Measurements from ENCODE around the gene ALK.
"Not testable (repeated sequence)": the region's sequence is repeated elsewhere in the genome, so short reads cannot be mapped to it uniquely, and the experiment has no call there.

Gene ALK

DNA sequence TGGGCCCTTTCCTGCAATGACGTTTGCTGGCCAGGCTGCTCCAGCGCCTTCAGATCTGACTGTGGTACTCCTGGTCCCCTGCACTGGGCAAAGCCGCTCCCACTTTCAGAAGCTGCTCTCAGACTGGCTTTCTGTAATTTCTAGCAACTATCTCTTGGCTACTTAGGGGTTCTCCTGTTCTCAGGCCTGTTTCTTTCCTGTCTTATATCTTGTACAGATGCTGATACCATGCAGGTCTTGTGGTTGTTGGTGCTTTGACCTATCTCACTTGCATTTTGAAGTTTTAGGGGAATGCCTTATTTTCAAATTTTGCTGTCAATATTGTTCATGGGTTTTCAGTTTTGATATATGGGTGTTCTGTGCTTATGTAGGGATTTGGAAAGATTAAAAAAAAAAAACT lies 660.4 kb downstream of the ALK start:
- no peak for DNase-seq

DNA sequence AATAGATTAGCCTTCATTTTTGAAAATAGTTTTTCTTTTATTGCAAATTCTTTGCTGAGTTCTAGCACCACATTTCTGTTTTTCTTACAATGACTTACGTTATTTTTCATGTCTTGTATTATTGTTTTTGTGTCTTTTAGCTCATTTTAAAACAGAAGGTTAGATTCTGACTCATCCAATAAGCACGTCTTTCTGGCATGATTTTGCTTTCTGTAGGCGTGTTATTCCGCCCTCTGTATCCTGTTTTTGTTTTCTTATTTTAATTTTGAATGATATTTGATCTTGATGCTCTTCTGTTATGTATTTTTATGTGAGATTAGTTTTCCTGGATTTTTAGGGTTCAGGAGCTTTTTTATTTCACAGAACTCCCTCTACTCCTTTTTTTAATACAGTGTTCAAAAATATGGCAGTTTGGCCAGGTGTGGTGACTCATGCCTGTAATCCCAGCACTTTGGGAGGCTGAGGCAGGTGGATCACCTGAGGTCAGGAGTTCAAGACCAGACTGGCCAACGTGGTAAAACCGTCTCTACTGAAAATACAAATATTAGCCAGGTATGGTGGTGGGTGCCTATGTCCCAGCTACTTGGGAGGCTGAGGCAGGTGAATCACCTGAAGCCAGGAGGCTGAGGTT lies 661.1 kb downstream of the ALK start:
- no peak for DNase-seq

DNA sequence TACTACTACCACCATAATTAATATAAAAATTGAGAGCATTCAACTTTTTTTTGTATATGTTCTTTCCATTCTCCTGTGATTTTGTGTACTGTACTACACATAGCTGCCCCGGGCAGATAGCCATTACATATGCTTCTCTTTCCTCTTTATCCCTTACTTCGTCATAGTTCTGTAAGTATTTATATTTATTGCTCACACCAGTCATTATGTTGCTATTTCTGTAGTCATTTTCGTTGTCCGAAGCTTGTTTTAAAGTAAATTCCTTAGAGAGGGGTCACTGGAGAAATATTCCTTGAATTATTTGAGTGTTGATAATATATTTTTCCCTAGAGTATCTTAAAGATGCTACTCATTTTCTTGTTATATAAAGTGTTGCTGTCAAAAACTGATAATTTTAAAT lies 662.2 kb downstream of the ALK start:
- no peak for DNase-seq

DNA sequence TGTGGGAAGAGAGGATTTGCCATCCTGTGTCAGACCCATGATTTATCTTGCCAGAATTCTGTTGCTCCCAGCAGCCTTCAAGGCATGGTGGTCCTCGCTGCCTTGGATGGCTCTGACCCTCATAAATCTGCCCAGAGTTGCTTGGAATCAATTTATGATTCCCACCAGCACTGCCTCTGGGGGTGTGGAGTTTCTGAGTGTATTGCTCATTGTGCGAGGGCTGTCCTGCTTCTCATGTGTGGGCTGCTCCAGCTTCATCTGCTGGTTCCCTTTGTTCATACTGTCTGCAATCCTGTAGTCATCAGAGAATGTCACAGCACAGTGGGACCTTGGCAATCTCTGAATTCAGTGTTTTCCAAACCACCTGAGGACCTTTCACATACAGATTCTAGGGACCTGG lies 666.4 kb downstream of the ALK start:
- no peak for DNase-seq

DNA sequence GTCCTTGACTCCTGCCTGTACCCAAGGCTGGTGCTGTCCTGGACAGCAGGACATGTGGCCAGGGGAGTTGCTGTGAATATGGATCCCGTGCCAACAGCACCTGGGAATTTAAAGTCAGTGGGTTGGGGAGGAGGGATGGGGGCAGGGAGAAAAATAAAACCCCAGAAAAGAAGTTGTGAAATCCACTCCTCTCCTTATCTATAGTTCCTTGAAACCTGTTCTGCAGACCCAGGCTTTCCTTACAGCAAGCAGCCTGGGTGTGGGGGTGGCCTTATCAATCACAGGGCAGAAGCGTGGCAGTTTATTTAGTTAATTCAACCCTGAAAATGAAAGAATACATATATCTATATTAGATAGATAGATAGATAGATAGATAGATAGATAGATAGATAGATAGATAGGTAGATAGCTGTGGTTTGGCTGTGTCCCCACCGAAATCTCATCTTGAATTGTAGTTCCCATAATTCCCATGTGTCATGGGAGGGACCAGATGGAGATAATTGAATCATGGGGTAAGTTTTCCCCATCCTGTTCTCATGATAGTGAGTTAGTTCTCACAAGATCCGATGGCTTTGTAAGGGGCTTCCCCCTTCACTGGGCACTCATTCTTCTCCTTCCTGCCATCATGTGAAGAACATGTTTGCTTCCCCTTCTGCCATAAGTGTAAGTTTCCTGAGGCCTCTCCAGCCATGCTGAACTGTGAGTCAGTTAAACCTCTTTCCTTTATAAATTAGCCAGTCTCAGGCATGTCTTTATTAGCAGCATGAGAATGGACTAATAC lies 667.7 kb downstream of the ALK start:
- not testable (repeated sequence) for DNase-seq

DNA sequence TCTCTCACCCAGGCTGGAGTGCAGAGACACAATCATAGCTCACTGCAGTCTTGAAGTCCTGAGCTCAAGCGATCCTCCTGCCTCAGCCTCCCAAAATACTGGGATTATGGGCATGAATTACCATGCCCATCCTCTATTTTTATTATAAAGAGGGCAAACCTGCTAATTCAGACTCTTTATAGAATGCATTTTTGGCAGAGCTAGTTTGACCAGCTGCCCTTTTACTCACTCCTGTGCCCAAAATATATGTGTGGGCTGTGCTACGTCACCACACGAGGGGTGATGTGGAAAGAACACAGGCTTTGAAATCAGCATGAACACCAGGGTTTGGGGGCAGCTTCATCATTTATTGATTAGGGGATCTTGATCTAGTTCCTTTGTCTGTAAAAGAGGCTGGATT lies 668.4 kb downstream of the ALK start:
- DNase-seq: no peak

DNA sequence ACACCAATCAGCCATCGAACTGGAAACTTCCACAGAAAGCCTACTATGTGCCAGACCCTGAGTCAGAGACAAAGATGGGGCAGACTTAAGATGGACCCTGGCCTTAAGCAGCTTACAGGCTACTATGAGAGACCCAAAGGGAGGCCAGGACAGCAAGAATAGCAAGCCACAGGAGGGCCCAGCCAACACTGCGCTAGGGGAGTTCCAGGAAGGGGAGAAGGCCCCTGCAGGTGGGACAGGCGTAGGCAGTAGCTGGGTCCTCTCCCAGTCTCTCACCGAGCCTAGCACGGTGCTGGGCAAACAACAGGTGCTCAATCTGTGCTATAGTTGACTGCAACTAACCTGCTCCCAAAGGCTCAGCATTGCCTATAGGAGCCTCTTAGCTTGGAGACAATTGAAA lies 670.0 kb downstream of the ALK start:
- DNase-seq: no peak

DNA sequence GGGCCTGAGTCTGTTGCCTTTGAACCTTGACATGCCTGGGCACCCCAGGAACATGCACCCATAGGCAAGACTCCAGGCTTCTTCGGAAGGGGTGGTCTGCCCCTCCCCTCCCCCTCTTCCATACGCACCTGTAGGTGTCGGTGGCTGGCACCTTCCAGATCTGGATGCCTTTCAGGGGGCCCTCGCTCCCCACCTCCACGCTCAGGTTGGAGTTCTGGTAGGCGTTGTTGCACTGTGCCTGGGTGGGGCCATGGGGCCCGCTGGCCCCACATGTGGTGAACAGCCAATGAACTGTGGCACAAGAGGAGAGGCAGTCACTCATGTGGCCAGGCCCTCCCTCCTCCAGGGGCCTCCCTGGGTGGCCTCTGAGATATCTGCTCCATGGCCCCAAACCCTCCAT lies 670.4 kb downstream of the ALK start:
- DNase-seq: no peak

DNA sequence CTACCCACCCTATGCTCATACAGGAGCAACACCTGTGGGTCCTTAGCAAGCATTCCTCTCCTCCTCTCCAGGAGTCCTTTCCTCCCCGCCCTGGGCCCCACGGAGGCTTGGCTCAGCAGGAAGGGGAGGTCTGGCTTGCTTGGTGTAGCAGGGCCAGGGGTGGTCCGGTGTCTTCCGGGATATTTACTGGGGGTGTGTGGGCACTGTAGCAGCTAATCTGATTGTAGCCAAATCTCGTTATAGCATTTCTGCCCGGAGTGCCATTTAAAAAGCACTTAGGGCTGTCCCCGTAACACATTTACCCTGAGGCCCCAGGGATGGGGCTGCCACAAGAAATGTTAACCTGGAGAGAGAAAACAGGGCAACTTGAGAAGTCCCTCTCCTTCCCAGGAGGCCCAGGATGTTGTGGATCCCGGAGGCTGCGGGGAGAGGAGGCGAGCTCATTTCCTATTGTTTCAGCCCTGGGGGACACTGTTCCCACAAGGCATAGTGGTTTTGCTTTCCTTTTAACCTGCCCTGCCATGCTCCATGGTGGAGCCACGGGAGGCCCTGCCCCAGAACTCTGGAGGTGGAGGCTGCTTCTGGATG lies 671.6 kb downstream of the ALK start:
- no peak for DNase-seq

DNA sequence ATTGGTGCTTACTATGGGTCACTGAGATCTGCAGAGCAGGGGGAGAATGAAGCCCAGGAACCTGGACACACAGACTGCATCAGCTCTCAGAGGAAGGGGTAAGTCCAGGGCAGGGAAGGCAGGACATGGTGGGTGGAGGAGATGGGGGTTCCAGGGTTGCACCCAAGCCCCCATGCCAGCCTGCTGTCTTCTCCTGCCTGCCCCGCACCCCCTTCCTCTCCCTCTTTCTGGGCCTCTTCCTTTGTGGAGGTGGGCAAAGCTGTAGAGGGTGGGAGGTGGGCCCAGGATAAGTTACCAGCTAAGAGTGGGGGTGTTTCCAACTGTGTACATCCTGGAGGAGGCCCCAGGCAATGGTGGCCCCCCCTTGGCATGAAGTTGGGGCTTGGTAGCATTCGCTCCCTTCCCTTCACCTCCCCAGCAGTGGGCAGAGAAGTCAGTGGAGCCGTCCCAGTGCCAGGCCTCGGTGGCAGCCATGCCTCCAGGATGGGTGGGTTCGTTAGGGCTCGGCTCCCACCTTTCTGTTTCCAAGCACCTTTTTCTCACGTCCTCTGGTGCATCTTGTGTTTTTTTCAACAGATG lies 674.0 kb downstream of the ALK start:
- no peak for DNase-seq

DNA sequence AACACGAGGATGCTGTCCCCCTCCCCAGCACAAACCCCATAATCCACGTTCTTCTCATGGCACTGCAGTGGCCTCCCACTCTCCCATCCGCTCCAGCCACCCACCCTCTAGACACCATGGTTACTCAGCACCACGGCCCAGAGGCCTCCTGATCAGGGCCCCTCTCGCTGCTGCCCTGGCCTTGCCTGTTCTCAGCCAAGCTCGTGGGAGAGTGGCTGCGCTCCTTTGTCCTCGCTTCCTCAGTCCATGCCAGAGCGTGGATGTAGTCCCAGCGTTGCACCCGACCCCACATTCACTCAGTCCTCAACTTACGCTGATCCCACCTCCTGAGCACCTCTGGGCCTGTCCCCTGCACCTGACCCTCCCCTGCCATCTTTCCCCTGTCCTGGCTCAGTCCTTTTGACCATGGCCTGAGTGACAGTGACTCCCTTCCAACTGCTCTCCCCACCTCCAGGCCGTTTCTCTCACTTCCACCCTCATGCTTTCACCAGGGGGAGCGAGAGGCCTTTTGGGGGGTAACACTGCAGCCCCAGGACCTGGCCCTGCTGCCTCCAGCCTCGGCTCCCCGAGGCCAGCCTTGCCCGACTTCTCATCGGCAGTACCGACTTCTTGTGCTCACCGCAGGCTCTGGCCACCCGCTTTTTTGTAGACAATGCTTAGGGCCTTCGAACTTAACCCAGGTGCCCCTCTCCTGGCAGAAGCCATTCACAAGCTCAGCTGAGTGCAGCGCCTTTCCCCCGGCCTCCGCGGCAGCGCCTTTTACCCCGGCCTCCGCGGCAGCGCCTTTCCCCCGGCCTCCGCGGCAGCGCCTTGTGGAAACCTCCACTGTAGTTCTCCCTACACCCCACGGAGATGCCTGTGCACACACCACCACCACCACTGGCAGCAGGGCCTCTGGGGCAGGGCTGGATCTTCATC lies 674.7 kb downstream of the ALK start:
- no peak for DNase-seq

DNA sequence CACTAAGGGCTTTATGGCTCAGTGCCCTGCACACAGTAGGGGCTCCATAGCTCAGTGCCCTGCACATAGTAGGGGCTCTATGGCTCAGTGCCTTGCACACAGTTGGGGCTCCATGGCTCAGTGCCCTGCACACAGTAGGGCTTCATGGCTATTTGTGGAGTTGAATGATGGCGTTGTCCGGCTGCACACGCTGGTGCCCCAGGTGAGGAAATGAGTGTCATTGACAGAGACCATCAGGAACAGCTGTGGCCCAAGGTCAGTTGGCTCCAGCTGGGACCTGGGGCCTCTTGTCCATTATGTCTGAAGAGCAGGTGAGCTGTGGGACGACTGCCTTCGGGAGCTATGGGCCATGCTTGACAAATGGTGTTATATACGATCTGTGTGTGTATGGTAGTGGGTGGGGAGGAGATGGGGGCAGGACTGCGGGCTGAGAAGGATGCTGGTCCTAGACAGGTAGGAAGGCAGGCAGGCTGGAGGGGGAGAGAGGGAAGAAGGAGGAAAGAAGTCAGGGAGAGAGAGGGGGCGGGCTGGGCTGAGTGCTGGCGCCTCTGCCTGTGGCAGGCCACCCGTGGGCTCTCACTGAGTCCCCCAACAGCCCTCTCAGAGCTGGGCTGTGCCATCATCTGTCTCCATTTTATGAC lies 675.5 kb downstream of the ALK start:
- DNase-seq: no peak

DNA sequence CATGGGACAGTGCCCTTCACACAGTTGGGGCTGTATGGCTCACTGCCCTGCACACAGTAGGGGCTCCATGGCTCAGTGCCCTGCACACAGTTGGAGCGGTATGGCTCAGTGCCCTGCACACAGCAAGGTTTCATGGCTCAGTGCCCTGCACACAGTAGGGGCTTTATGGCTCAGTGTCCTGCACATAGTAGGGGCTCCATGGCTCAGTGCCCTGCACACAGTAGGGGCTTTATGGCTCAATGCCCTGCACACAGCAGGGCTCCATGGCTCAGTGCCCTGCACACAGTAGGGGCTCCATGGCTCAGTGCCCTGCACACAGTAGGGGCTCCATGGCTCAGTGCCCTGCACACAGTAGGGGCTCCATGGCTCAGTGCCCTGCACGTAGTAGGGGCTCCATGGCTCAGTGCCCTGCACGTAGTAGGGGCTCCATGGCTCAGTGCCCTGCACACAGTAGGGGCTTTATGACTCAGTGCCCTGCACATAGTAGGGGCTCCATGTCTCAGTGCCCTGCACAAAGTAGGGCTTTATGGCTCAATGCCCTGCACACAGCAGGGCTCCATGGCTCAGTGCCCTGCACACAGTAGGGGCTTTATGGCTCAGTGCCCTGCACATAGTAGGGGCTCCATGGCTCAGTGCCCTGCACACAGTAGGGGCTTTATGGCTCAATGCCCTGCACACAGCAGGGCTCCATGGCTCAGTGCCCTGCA lies 676.2 kb downstream of the ALK start:
- not testable (repeated sequence) for DNase-seq

DNA sequence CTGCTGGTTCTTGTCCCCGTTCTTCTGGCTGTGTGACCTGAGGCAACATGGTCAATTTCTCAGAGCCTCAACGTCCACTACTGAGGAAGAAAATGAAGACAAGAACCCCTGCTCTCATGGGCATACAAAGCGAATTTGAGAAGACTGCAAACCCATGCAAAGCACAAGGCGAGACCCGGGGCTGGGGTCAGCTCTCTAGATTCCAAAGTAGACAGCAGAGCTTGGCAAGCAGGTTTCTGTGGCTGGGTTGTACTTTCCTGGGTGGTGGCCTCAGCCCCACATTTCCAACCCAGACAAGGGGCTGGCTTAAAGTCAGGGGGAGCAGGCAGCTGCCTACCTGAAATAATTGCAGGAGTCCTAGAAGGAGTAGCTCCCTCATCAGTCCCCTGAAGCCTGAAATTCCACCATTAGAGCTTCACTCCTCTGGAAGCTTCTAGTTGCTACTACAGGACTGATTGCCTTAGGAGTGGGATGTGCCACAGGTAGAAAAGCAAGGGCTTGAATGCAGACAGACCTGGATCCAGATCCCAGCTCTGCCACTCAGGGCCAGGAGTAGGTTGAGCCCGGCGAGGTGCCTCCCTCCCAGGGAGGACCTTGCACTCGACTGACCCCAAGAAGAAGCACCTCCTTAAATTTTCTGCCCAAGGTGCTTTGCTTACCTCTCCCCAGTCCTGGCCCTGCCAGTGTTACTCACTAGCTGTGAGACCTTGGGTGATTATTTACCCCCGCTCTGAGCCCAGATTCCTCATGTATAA lies 678.6 kb downstream of the ALK start:
- no peak for DNase-seq

DNA sequence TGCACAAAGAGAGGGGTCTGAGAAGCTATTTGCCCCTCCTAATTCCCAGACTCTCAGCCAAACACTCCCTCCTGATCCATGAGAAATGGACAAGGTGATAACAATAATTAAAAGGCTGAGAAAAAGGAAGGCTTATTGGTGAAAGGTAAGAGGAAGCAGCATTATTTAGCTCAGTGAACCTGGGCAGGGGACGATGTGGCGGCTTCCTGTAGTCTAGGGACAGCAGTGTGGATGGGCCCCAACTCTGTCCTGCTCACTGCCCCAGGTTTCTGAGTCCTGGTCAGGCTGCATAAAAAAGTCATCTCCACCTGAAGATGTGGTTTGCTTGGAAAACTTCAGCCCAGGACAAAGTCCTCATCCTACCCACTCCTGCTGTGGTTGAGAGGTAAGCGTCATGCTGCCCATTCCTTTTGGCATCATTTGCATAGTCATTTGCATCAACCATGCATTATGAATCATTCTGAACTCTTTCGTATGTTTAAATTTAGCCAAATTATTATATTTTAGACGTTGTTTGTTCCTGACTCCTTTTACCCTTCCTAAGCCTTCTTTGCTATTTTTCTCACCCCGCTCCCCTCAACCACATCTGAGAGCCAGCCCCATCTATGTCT lies 679.3 kb downstream of the ALK start:
- DNase-seq: no peak

DNA sequence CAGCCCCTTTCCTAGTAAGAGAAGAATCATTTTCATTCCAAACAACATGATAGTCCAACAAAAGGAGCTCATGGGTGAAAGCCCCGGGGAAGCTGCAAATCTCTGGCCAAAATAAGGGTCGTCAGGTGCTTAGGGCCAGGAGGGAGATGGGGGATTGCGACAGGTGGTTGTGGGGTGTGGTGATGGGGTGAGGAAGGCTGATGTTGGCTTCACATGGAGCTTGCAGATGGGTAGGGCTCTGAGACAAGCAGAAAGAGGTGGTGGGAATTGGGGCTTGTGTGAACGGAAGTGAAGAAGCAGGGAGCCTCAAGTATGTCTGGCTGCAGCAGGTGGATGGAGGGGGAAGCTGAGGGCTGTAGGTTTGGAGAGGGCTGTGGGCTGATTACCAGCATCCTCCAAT lies 680.0 kb downstream of the ALK start:
- DNase-seq: no peak

DNA sequence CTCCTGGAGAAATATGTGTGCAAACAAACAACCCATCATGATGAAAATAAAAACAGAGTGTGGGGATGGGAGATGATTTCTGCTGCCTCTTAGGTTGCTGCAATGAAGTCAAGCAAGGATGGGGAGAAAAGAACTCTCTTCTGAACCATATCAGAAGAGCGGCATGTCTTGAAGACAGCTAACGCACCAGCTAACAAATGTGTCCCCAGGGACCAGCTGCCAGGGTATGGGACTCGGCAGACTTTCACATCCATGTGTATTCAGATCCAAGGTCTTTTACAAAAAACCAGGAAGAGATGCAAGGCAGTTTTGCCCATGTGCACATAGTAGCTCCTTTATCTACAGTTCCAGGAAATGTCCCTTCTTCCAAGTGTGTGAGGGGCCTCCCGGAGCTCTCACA lies 680.8 kb downstream of the ALK start:
- no peak for DNase-seq

DNA sequence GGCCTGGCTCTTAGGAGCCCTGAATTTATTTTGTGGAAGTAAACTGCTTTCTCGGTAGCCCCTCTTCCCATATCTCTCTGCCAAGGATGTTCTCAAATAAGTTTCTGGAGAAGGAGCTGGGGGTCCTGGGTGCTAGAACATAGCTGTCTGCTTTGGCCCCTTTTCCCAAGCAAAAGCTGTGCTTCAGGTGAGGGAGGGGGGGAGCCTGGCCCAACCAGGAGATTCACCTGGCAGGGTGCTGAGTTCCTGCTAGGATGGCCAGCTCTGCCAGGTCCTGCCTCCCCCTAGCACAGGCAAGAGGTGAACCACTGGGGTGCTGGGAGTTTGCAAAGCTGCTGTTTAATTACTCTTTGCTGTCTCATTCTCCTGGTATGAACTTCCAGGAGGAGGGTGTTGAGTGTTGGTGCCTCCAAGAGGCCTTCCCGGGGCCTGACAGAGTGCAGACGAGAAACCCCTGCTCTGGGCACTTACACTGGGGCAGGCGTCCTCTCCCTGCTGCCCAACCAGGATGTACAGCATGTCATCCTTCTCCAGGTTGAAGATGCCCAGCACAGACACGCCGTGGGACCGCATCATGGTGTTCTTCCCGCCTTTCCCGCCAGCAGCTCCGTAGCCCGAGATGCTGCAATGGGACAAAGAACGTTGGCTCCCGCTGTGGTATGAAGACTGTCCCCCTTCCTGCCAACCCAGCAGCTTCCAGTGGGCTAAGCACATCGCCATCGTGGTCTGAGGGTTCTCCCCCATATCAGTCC lies 682.0 kb downstream of the ALK start:
- DNase-seq: no peak

DNA sequence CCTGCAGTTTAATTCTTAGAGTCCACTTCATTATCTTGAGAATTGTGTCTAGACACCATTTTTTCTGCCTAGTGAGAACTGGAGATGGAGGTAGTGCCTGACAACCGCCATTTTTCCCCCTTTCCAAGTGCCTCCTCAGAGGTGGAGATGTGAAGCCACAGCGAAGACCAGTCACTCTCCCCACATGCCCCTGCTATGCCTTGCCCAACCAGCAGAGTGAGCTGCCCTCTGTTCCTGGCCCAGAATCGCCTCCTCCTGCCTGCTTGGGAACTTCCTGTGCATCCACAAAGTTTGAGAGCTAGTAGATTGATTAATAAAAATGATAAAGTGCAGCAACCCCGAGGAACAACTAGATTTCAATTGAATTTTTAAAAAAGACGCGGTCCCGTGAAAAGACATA lies 682.9 kb downstream of the ALK start:
- no peak for DNase-seq

DNA sequence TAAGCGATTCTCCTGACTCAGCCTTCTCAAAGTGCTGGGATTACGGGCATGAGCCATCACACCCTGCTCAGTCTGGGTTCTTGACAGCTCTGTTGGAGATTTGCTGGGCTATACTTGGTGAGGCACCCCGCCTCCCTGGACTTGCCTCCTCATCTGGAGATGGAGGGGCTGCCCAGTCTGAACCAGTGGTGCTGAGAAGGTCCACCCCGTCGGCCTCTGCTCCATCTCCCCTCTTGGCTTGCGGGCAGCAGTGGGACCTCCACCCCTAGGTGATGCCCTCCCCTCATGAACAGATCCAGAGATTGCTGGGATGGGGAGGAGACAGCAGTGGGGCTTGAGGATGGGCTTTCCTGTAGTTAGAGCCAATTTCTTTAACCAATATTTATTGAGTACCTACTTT lies 685.3 kb downstream of the ALK start:
- no peak for DNase-seq
